ENCODE measurements around the gene MRPS17.

GRCh38 chr7:55992346-55992745 lies 40.7 kb downstream of the MRPS17 start:
- TF ChIP-seq CTCF (IDR thresholded peaks at IDR 0.05): no peak
- TF ChIP-seq POLR2A (IDR thresholded peaks at IDR 0.05): no peak
